ENCODE measurements around the gene CD82. TPM values are rescaled to one million over a fixed set of nuclear protein-coding genes. Genes with fewer than 3 reads are reported as not detected.

Gene CD82
- total and polyA plus RNA-seq, 2 of the 13 experiments (the other 11 are each of a cell fraction or from before 2014, with no cell fraction given), result 0.05 TPM; not detected in 1

GRCh38 chr11:44526438-44526837, 39.0 kb upstream of the CD82 start (continued):
- TF ChIP-seq SMAD1 (CRISPR knock-in tag; IDR thresholded peaks at IDR 0.05; ENCODE audit: borderline replicate concordance, low read depth) (no peak), ZBTB25 (CRISPR knock-in tag; IDR thresholded peaks at IDR 0.05) (no peak), PAX8 (CRISPR knock-in tag; IDR thresholded peaks at IDR 0.05; ENCODE audit: borderline replicate concordance) (no peak), BRD4 (CRISPR knock-in tag; IDR thresholded peaks at IDR 0.05) (no peak)

GRCh38 chr11:44527476-44527875, 38.0 kb upstream of the CD82 start:
- no TSS peak for BruUV-seq (replicated peaks)

More at GRCh38 chr11:44527476-44527875, 38.0 kb upstream of the CD82 start:
- DNase-seq (ENCODE audit: low spot score) (no peak), ATAC-seq (no peak), FAIRE-seq (no peak)
- Histone ChIP-seq H3K4me3 (replicated peaks in 1 of 3; ENCODE audit: insufficient read depth in 1 of 3, low read depth in 2 of 3, low read length in 3 of 3) (no peak overlapping the region), H3K36me3 (replicated peaks in 1 of 2; ENCODE audit: control insufficient read depth in 1 of 2, insufficient read depth in 2 of 2, low read length in 2 of 2) (no peaks in the 10 kb centered on the region), H4K20me1 (ENCODE audit: insufficient read depth, low read length) (no peaks in the 10 kb centered on the region), H3K27ac (ENCODE audit: extremely low read length, insufficient read depth, low read length) (no peak overlapping the region), H3K79me2 (ENCODE audit: insufficient read depth, low read length) (no peaks in the 10 kb centered on the region), H2AFZ (ENCODE audit: low read length) (no peak overlapping the region), H3K4me1 (ENCODE audit: insufficient read depth, low read length) (no peaks in the 10 kb centered on the region), H3K9me3 (ENCODE audit: low read length) (no peaks in the 10 kb centered on the region), H3K9ac (ENCODE audit: insufficient read depth, low read depth, low read length) (no peak overlapping the region), H3K4me2 (ENCODE audit: low read depth, low read length) (no peak overlapping the region), H3K27me3 (ENCODE audit: control insufficient read depth in 1 of 2, insufficient read depth in 2 of 2, low read length in 2 of 2) (peaks cover 4 to 40% of the 10 kb centered on the region in 2 experiments; a peak in 3 of 5 replicates)
- 26% methylated on average over 10 of the region's 10 CpGs for WGBS (ENCODE audit: low lambda C conversion rate)
- ChIA-PET CTCF (ENCODE audit: low intra/inter-chr PET ratio, low total read pairs) (no interaction called here), POLR2A (no interaction called here)
- TF ChIP-seq KLF12 (CRISPR knock-in tag; IDR thresholded peaks at IDR 0.05; ENCODE audit: borderline replicate concordance), result no peak
- no peak for TF ChIP-seq PAX8 (CRISPR knock-in tag; IDR thresholded peaks at IDR 0.05; ENCODE audit: borderline replicate concordance)
- TF ChIP-seq ZNF318 (CRISPR knock-in tag; IDR thresholded peaks at IDR 0.05), result no peak
- TF ChIP-seq RBM39 (IDR thresholded peaks at IDR 0.05; ENCODE audit: low read depth, low read length, poor library complexity, severe bottlenecking), result no peak
- no peak for TF ChIP-seq ZNF775 (CRISPR knock-in tag; IDR thresholded peaks at IDR 0.05; ENCODE audit: borderline replicate concordance)
- TF ChIP-seq SRSF1 (optimal IDR thresholded peaks at IDR 0.05; ENCODE audit: low read depth, low read length), result no peak
- TF ChIP-seq ZFP82 (CRISPR knock-in tag; IDR thresholded peaks at IDR 0.05; ENCODE audit: borderline replicate concordance), result no peak
- TF ChIP-seq ZFP37 (CRISPR knock-in tag; IDR thresholded peaks at IDR 0.05; ENCODE audit: borderline replicate concordance), result no peak
- TF ChIP-seq ETS1 (CRISPR knock-in tag; IDR thresholded peaks at IDR 0.05), result no peak
- in situ Hi-C loops (cut with HindIII; ENCODE audit: extremely low pct_ligation_motif_present, low pct_unique_long_range_greater_than_20kb), result loop anchor here (25.0 kb wide), 1 partner anchor 240 kb away; no protein-coding TSS in a partner anchor
- intact Hi-C loops (cut with micrococcal nuclease; ENCODE audit: unreplicated experiment), result no loop called here
